GM20431 (cell line): Measurements from ENCODE around the gene CHL1.

Experiments
- in situ Hi-C: fragments of 300-500 bp; cut with MseI, MboI; formaldehyde crosslinking; loops from one replicate; pipeline ENCODE4 v1.15.0; 2020; ENCODE audit warnings: low sequenced_read_pairs; ENCODE audit not compliant: unreplicated experiment

The CHL1 gene

DNA sequence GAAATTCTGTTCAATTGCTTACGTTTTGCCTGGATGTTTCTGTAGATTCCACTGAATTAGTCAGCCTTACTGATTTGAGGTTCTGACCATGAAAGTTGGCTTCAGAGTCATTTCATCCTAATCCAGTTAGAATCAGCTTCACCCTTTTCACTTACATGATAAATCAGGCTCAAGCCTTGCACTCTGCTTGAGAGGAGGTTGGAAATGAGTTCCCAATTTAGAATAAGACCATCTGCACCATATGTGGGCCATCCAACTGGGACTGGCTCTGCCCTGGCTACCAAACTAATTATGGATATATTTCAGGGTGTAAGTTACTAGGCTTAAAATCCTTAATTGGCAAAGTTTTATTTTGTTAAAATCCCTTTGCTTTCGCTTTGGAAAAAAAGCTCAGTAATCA, 255.7 kb downstream of the CHL1 start:
- in situ Hi-C loops = no loop called here

DNA sequence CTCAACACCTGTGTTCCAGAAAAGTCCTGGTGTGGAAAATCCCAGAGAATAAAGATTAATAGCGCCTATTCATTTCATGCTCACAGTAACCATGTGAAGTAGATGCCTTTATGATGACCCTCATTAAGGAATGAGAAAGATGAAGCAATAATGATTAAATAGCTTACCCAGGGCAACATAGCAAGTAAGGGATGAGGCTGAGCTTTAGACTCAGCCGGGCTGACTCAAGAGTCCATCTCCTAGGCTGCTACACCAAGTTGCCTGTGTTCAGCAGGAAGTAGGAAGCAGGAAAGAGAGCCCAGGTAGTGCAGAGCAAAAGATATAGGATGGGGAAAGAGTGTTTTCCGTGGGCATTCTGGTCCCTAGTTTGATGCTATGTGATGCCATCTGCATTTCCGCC, 256.5 kb downstream of the CHL1 start:
- in situ Hi-C loops = no loop called here

GRCh38 chr3:454986-455385, 258.4 kb downstream of the CHL1 start:
- in situ Hi-C loops = no loop called here

DNA sequence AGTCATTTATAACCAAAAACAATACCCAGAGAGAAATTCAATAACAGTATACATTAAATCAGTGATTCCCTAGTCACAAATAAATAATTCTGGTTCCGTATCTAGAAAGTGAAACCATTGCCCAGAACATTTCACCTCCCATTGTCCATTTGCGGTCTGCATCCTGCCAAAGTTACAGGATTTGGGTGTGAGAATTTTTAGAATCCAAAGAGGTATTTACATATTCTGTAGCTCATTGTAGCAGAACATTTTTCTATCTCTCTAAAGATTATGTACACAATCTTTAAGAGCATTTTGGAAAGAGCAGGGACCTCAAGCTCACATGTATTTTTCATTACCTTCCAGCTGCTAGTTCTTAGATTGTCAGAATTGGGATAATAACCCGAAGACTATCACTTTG, 261.6 kb downstream of the CHL1 start:
- in situ Hi-C loops = no loop called here

GRCh38 chr3:458653-459310, 262.2 kb downstream of the CHL1 start:
- in situ Hi-C loops = no loop called here
